ENCODE data around the gene CHCHD3.

DNA sequence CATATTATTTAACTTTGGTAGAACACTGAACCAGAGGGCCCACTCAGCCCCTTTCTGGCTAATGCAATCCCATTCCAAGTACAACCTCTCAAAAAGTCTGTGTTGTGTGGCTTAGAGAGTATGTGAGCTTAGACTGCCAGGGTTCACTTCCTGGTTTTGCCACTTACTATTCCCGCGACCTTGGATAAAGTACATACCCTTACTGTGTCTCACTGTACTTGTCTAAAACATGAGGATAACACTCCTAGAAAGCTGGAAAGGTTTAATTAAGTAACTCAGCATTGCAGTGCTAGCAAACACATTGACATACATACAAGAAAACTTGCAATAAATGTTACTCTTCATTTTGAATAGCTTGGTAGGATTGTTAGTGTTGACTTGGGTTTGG is 215.8 kb downstream of the CHCHD3 start:
- no peak for TF ChIP-seq POLR2A (IDR thresholded peaks at IDR 0.05)
- TF ChIP-seq CTCF (IDR thresholded peaks at IDR 0.05) = no peak

Measured in right lobe of liver (tissue), 4 donors.